ENCODE results near the gene KCNC1.

KCNC1 gene

GRCh38 chr11:17775507-17776211 lies 41.1 kb downstream of the KCNC1 start:
- no peak for ATAC-seq

DNA sequence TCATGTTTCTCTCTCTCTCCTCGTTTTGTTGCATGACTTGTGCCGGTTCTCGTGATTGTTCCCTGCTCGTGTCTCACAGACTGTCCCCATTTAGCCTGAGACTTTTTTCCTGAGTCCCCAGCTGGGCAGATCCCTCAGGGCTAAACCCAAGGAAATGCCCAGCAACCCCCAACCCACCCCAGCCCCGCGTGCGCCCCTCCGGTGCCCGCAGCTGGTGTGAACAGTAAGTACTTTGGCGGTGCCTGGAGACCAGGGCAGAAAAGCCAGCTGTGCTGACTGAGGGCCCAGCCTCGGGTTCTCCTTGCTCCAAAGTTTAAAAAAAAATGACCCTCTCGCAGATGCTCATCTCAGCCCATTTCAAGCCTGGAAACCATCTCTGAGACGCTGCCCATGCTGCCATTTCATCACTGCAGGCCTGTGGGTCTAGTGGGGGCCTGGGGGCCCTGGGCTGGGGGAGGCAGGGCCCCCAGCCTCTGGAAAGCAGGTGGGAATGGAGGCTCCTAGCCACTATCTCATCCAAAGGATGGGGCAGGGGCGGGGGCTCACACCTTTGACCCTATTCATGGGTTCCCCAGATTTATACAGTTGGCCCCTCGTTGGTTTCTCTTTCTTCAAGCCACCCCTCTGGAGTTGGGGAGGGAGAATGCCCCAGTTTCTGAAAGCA lies 41.8 kb downstream of the KCNC1 start:
- no peak for ATAC-seq

- no peak for ATAC-seq
These were observed 42.6 kb downstream of the KCNC1 start for GRCh38 chr11:17777086-17777737.

GRCh38 chr11:17777738-17778091 lies 43.1 kb downstream of the KCNC1 start:
- ATAC-seq = no peak

GRCh38 chr11:17778352-17778751 lies 43.8 kb downstream of the KCNC1 start:
- no peak for ATAC-seq

GRCh38 chr11:17778956-17779860 lies 44.6 kb downstream of the KCNC1 start:
- ATAC-seq = no peak

- no peak for ATAC-seq
These were observed 45.4 kb downstream of the KCNC1 start for GRCh38 chr11:17779861-17780594.

DNA sequence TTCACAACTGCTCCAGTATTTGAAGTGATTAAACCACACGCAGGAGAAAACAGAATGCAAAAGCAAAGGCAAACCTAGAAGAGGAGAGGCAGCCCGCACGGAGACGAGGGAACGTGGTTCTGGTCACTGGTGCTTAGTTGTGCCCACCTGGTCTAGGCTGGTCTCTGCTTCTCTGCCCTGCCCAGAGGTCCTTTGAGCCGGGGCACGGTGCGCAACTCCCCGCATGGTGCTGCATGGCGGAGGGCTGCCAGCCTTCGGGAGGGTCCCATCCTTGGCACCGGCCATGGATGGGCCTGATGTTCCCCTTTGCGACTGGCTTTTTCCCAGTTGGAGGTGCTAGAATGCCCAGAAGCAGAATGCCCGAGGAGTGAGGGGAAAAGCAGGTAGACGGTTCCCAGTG lies 46.1 kb downstream of the KCNC1 start:
- no peak for ATAC-seq

DNA sequence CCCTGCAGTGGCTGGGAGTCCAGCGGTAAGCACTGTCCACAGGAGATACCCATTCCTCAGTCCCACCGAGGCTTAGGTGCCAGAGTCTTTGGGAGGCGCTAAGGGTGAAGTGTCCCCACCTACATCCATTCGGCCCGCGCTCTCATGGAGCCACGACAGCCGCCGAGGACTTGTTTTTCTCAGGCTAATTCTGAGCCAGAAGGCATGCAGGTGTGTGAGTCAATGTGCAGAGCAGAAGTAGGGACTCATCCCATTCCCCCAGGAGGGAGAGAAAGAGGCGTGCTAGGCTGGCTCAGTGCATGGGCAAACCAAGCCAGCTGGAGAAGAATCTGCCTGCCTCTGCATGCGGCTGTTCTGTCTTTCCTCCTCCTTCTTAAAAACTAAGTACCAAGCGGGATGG lies 46.6 kb downstream of the KCNC1 start:
- no peak for ATAC-seq

GRCh38 chr11:17781626-17782025 lies 47.0 kb downstream of the KCNC1 start:
- no peak for ATAC-seq

GRCh38 chr11:17782145-17782544 lies 47.6 kb downstream of the KCNC1 start:
- no peak for ATAC-seq

- no peak for ATAC-seq
These were observed 48.2 kb downstream of the KCNC1 start for GRCh38 chr11:17782603-17783337.

DNA sequence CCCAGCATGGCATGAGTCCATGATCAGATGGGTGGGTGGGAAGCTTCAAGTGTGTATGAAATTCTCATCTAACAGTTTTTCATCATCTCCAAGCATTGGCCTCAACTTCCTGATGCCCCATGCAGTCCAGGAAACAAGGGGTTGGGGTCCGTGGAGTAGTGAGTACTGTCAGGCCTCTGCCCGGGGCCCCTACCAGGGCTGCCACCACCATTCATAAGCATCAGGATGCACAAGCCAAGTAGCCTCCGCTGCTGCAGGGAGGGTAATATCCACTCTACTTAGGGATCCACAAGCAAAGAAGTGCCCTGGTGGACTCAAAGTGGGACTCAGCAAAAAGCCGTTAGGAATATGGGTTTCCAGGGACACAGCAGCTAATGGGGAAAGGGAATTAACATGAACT lies 49.3 kb downstream of the KCNC1 start:
- no peak for ATAC-seq

- no peak for ATAC-seq
These were observed 52.4 kb downstream of the KCNC1 start for GRCh38 chr11:17786824-17787525.

- ATAC-seq = no peak
These were observed 53.5 kb downstream of the KCNC1 start for GRCh38 chr11:17788084-17788483.

- ATAC-seq = no peak
These were observed 55.9 kb downstream of the KCNC1 start for GRCh38 chr11:17790453-17790852.

- no peak for ATAC-seq
These were observed 56.6 kb downstream of the KCNC1 start for GRCh38 chr11:17791144-17791543.

DNA sequence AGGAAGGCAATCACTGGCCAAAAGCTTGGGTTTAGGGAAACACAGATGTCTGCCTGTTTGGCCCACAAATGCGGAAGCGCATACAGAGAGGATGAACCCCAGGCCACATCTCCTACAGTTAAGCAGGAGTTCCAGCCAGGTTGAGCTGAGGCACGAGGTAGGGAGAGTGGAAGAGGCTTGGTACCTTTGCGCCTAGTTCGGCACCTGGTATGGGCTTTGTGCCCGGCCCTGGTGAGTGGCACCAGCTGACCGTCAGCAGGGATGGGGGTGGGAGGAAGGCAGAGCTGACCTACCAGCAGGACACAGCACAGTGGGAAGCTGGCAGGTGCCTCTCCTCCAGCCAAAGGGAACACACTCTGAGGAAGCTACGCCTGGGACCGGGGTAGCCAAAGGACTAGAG lies 57.6 kb downstream of the KCNC1 start:
- ATAC-seq = no peak

- no peak for ATAC-seq
These were observed 59.1 kb downstream of the KCNC1 start for GRCh38 chr11:17793642-17794170.

DNA sequence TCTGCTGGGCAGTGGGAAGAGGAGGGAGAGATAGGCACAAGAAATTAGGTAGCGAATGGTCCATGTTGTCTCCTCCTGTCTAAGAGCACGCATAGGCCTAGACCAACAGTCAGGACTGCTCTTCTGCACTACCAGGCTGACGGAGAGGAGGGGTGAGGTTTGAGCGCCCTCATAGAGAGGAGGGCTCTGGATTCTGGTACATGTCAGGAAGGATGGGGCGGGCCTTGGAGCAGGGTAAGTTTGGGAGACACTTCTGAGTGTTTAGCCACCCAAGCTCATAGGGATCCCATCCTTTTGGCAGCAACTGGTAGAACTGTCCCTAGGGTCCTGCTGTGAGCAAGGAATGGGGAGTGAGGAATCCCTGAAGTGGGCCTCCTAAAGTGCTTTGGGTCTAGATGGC lies 60.4 kb downstream of the KCNC1 start:
- ATAC-seq = no peak

GRCh38 chr11:17796154-17796553 lies 61.6 kb downstream of the KCNC1 start:
- ATAC-seq = no peak

Measured in activated CD4-positive, CD25-positive, alpha-beta regulatory T cell treated with anti-CD3 and anti-CD28 coated beads, Interleukin-2, amount 50 U/mL, for 24 hours (primary cell).